LHCN-M2 (cell line): ENCODE measurements around the gene ELP6. TPM values are rescaled to one million over a fixed set of nuclear protein-coding genes. Genes with fewer than 3 reads are reported as not detected.
"Not testable (repeated sequence)": the region's sequence is repeated elsewhere in the genome, so short reads cannot be mapped to it uniquely, and the experiment has no call there.

Experiments
- DNase-seq: peaks from one replicate; pipeline ENCODE4 v3.0.0-alpha.2; 2012; ENCODE audit warnings: low read depth
- total RNA-seq: library from RNA; depleted of rRNA; stranded (reverse); fragments of >200 nt; gene quantifications from 2 replicates; pipeline ENCODE4 v1.2.3, GENCODE V29; 2014; rRNA removed

The ELP6 gene
- total RNA-seq, 1 experiment from 2014 or later = 46.7 TPM

GRCh38 chr3:47464588-47464987, 48.9 kb downstream of the ELP6 start:
- no peak for DNase-seq

DNA sequence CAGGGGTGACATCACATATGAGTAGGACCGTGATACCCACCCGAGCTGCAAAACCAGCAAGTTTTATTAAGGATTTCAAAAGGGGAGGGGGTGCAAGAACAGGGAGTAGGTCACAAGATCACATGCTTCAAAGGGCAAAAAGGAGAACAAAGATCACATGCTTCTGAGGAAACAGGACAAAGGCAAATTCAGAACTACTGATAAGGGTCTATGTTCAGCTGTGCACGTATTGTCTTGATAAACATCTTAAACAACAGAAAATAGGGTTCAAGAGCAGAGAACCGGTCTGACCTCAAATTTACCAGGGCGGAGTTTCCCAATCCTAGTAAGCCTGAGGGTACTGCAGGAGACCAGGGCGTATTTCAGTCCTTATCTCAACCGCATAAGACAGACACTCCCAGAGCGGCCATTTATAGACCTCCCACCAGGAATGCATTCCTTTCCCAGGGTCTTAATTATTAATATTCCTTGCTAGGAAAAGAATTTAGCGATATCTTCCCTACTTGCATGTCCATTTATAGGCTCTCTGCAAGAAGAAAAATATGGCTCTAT, 53.9 kb downstream of the ELP6 start:
- not testable (repeated sequence) for DNase-seq

- no peak for DNase-seq
Measured at GRCh38 chr3:47456984-47457383, 56.5 kb downstream of the ELP6 start.

GRCh38 chr3:47455806-47456452, 57.6 kb downstream of the ELP6 start:
- DNase-seq = no peak

- no peak for DNase-seq
Measured at GRCh38 chr3:47452453-47453215, 60.9 kb downstream of the ELP6 start.

Other genes starting within 250 kb of the ELP6 start
- gene KIF9, start 230.9 kb downstream of the ELP6 start, total RNA-seq = 2.2 and 5.7 TPM in 2 replicates
- gene KLHL18, start 230.8 kb downstream of the ELP6 start, total RNA-seq = 18.3 and 21.5 TPM in 2 replicates
- 15.2 and 16.7 TPM in 2 replicates for gene PTPN23, start 132.7 kb downstream of the ELP6 start, total RNA-seq
- gene SCAP, start 37.8 kb downstream of the ELP6 start, total RNA-seq = 66.5 and 71.1 TPM in 2 replicates
- 0.19 and 0.29 TPM in 2 replicates for gene CSPG5, start 65.2 kb upstream of the ELP6 start, total RNA-seq